HepG2 (cell line): ENCODE data around the gene IQGAP2. TPM values are rescaled to one million over a fixed set of nuclear protein-coding genes. Genes with fewer than 3 reads are reported as not detected.

Source experiments
- FOXP1 ChIP-seq, 2 experiments: fragments of 450-650 bp in 1 of 2; IDR thresholded peaks; 2 replicates each; pipeline ENCODE4 v1.6.1; 2017 to 2018; ENCODE audit warnings: antibody characterized with exemption in 1 of 2
- HMGA1 ChIP-seq: sonication (generic); formaldehyde crosslinking; conservative IDR thresholded peaks from 2 replicates; pipeline ENCODE4 v1.4.0; 2020; ENCODE audit warnings: missing genetic modification reagents
- HNRNPH1 ChIP-seq: fragments of 200-400 bp; formaldehyde crosslinking; optimal IDR thresholded peaks from 2 replicates; pipeline ENCODE3; 2017; ENCODE audit warnings: mild to moderate bottlenecking, low read depth, low read length
- IRF1 ChIP-seq: sonication (generic); formaldehyde crosslinking; IDR thresholded peaks from 2 replicates; pipeline ENCODE4 v1.4.0; 2020; ENCODE audit warnings: low read depth, mild to moderate bottlenecking, missing genetic modification reagents
- MAFK ChIP-seq, 2 experiments: IDR thresholded peaks in 1 of 2; conservative IDR thresholded peaks in 1 of 2; 2 replicates each; pipeline ENCODE4 v1.6.1; 2011; ENCODE audit warnings: improper control_type of control experiment in 2 of 2, low read length in 2 of 2
- NFKBIZ ChIP-seq: IDR thresholded peaks from 2 replicates; pipeline ENCODE4 v1.6.1; 2018; ENCODE audit warnings: missing genetic modification reagents, missing compliant biosample characterization
- PTBP1 ChIP-seq: fragments of 200-400 bp; formaldehyde crosslinking; IDR thresholded peaks from 2 replicates; pipeline ENCODE4 v1.6.1; 2018; ENCODE audit warnings: low read length, low read depth; ENCODE audit not compliant: poor library complexity, severe bottlenecking
- RCOR2 ChIP-seq: IDR thresholded peaks from 2 replicates; pipeline ENCODE4 v1.6.1; 2016; ENCODE audit warnings: missing biosample characterization, missing genetic modification reagents
- SATB2 ChIP-seq: sonication (generic); formaldehyde crosslinking; IDR thresholded peaks from 2 replicates; pipeline ENCODE4 v1.5.0; 2020; ENCODE audit warnings: missing genetic modification reagents
- SOX13 ChIP-seq, 3 experiments: fragments of 450-650 bp in 1 of 3; sonication (generic) in 1 of 3; formaldehyde crosslinking in 1 of 3; IDR thresholded peaks in 2 of 3; conservative IDR thresholded peaks in 1 of 3; 2 replicates each; pipeline versions ENCODE4 v1.5.0 to v1.6.1; 2016 to 2020; ENCODE audit warnings: antibody characterized with exemption in 1 of 3, mild to moderate bottlenecking in 1 of 3, missing compliant biosample characterization in 1 of 3, missing genetic modification reagents in 1 of 3, moderate library complexity in 1 of 3
- SOX5 ChIP-seq: IDR thresholded peaks from 2 replicates; pipeline ENCODE4 v1.6.1; 2016; ENCODE audit warnings: borderline replicate concordance
- SP5 ChIP-seq: IDR thresholded peaks from 2 replicates; pipeline ENCODE4 v1.6.1; 2016; ENCODE audit warnings: low read depth, borderline replicate concordance
- TBX3 ChIP-seq: fragments of 450-650 bp; IDR thresholded peaks from 2 replicates; pipeline ENCODE4 v1.6.1; 2017; ENCODE audit warnings: antibody characterized with exemption, mild to moderate bottlenecking, inconsistent platforms, borderline replicate concordance
- ZFP1 ChIP-seq: IDR thresholded peaks from 2 replicates; pipeline ENCODE4 v1.6.1; 2016
- ZFP36 ChIP-seq: fragments of 150-350 bp; IDR thresholded peaks from 2 replicates; pipeline ENCODE4 v1.6.1; 2018; ENCODE audit warnings: borderline replicate concordance, low read length, low read depth; ENCODE audit not compliant: partially characterized antibody
- ZIK1 ChIP-seq: sonication (generic); formaldehyde crosslinking; IDR thresholded peaks from 2 replicates; pipeline ENCODE4 v1.5.0; 2020; ENCODE audit warnings: mild to moderate bottlenecking, low read depth, missing genetic modification reagents, borderline replicate concordance
- ZNF124 ChIP-seq: sonication (generic); formaldehyde crosslinking; IDR thresholded peaks from 2 replicates; pipeline ENCODE4 v1.4.0; 2020; ENCODE audit warnings: missing genetic modification reagents
- ZNF33B ChIP-seq: sonication (generic); formaldehyde crosslinking; IDR thresholded peaks from 2 replicates; pipeline ENCODE4 v1.5.1; 2020; ENCODE audit warnings: mild to moderate bottlenecking, missing genetic modification reagents
- ZNF567 ChIP-seq: sonication (generic); formaldehyde crosslinking; IDR thresholded peaks from 2 replicates; pipeline ENCODE4 v1.8.1; 2023; ENCODE audit warnings: mild to moderate bottlenecking, missing genetic modification reagents, borderline replicate concordance
- ZNF674 ChIP-seq: sonication (generic); formaldehyde crosslinking; IDR thresholded peaks from 2 replicates; pipeline ENCODE4 v1.5.0; 2020; ENCODE audit warnings: low read depth, mild to moderate bottlenecking, missing genetic modification reagents
- polyA plus RNA-seq, 8 experiments: library from polyadenylated mRNA; depleted of rRNA in 3 of 8; stranded (reverse) in 7 of 8; unstranded in 1 of 8; fragments of >200 nt; fragmentation: Illumina TruSeq in 4 of 8; extraction: Trizol in 4 of 8; gene quantifications; 2 replicates each; pipeline versions ENCODE4 v1.2.1 to v1.2.3, GENCODE V29; 2011 to 2016; ENCODE audit warnings: low read depth in 4 of 8, missing spikeins in 1 of 8, mixed read lengths in 1 of 8; ENCODE audit not compliant: insufficient read depth in 1 of 8
- total RNA-seq, 5 experiments: library from RNA; depleted of rRNA; stranded (reverse); fragments of >200 nt; fragmentation: Illumina TruSeq; extraction: Trizol; gene quantifications; 2 replicates each; pipeline ENCODE4 v1.2.3, GENCODE V29; 2016; ENCODE audit warnings: low read depth in 1 of 5
- TF ChIP-seq, protein P1 (sequence below): IDR thresholded peaks from 2 replicates; pipeline ENCODE4 v1.4.0; 2020; ENCODE audit warnings: mild to moderate bottlenecking, missing genetic modification reagents
- TF ChIP-seq, protein P2 (sequence below): IDR thresholded peaks from 2 replicates; pipeline ENCODE4 v1.6.1; 2016; ENCODE audit warnings: low read depth
- TF ChIP-seq, protein P3 (sequence below), 2 experiments: fragments of 450-650 bp in 1 of 2; sonication (generic) in 1 of 2; formaldehyde crosslinking; IDR thresholded peaks; 2 replicates each; pipeline versions ENCODE4 v1.5.0 to v1.8.0; 2020 to 2022; ENCODE audit warnings: mild to moderate bottlenecking in 1 of 2, missing genetic modification reagents in 1 of 2

The IQGAP2 gene
- total and polyA plus RNA-seq, 2 of the 13 experiments (the other 11 are each of a cell fraction or from before 2014, with no cell fraction given), result 35.2 to 83.3 TPM

DNA sequence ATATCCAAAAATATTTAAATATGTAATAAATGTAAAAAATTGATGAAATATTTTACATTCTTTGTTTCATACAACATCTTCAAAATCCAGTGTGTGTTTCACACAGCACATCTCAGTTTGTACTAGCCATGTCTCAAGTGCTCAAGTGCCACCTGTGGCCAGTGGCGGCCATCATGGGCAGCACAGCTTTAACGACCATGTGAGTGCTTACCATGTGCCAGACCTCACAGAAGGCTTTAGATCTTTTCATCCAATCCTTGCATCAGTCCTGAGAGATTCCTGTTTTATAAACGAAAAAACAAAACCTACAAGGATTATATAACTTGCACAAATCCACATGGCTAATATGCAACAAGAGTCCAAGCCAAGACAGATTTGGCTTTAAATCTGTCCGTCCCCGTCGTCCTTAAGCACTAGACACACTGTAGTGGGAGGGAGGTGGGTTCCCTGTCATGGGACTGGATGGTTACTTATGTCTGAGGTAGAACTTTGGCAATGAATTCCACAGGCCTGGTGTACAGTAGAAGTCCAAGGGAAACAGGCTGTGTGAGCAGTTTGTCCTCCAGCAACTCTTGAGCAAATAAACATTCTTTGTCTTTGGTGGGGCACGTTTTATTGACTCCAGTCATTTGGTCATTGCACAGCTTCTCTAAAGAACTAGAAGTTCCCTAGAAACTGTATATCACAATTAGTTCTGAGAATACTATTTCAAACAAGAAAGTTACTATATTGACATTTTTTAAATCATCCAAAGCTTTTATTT lies 287.8 kb downstream of the IQGAP2 start (continued):
- TF ChIP-seq ZIK1 (CRISPR knock-in tag) (no peak), ZNF567 (no peak), HNRNPH1 (no peak), MAFK (conservative IDR thresholded peaks at IDR 0.05 in 1 of 2, IDR thresholded peaks at IDR 0.05 in 1 of 2; ENCODE audit: low read length in 2 of 2) (no peak), RCOR2 (CRISPR knock-in tag) (no peak), FOXP1 (IDR thresholded peaks at IDR 0.05) (no peak), FOXP1 (CRISPR knock-in tag; IDR thresholded peaks at IDR 0.05) (peak; percentile 34; the same call in 1 of the 2 replicates), ZFP1 (CRISPR knock-in tag) (no peak), SOX5 (peak; percentile 17; the same call in 1 of the 2 replicates), IRF1 (no peak), NFKBIZ (CRISPR knock-in tag) (no peak), HMGA1 (CRISPR knock-in tag) (no peak), SP5 (CRISPR knock-in tag) (no peak), ZNF33B (CRISPR knock-in tag) (no peak), PTBP1 (no peak), ZFP36 (no peak), ZNF124 (no peak), ZNF674 (CRISPR knock-in tag) (no peak), SOX13 (IDR thresholded peaks at IDR 0.05) (no peak), SOX13 (CRISPR knock-in tag; conservative IDR thresholded peaks at IDR 0.05 in 1 of 2, IDR thresholded peaks at IDR 0.05 in 1 of 2) (peak in 1 of 2 experiments; percentile 36; a peak in 1 of 4 replicates), TBX3 (no peak), SATB2 (CRISPR knock-in tag) (no peak)
- TF ChIP-seq, protein P1, sequence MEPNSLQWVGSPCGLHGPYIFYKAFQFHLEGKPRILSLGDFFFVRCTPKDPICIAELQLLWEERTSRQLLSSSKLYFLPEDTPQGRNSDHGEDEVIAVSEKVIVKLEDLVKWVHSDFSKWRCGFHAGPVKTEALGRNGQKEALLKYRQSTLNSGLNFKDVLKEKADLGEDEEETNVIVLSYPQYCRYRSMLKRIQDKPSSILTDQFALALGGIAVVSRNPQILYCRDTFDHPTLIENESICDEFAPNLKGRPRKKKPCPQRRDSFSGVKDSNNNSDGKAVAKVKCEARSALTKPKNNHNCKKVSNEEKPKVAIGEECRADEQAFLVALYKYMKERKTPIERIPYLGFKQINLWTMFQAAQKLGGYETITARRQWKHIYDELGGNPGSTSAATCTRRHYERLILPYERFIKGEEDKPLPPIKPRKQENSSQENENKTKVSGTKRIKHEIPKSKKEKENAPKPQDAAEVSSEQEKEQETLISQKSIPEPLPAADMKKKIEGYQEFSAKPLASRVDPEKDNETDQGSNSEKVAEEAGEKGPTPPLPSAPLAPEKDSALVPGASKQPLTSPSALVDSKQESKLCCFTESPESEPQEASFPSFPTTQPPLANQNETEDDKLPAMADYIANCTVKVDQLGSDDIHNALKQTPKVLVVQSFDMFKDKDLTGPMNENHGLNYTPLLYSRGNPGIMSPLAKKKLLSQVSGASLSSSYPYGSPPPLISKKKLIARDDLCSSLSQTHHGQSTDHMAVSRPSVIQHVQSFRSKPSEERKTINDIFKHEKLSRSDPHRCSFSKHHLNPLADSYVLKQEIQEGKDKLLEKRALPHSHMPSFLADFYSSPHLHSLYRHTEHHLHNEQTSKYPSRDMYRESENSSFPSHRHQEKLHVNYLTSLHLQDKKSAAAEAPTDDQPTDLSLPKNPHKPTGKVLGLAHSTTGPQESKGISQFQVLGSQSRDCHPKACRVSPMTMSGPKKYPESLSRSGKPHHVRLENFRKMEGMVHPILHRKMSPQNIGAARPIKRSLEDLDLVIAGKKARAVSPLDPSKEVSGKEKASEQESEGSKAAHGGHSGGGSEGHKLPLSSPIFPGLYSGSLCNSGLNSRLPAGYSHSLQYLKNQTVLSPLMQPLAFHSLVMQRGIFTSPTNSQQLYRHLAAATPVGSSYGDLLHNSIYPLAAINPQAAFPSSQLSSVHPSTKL, result no peak; the same call in 1 of the 2 replicates
- TF ChIP-seq, protein P2, sequence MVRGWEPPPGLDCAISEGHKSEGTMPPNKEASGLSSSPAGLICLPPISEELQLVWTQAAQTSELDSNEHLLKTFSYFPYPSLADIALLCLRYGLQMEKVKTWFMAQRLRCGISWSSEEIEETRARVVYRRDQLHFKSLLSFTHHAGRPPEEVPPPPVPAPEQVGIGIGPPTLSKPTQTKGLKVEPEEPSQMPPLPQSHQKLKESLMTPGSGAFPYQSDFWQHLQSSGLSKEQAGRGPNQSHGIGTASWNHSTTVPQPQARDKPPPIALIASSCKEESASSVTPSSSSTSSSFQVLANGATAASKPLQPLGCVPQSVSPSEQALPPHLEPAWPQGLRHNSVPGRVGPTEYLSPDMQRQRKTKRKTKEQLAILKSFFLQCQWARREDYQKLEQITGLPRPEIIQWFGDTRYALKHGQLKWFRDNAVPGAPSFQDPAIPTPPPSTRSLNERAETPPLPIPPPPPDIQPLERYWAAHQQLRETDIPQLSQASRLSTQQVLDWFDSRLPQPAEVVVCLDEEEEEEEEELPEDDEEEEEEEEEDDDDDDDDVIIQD (CRISPR knock-in tag), result peak; percentile 12; the same call in 1 of the 2 replicates
- TF ChIP-seq, protein P3, sequence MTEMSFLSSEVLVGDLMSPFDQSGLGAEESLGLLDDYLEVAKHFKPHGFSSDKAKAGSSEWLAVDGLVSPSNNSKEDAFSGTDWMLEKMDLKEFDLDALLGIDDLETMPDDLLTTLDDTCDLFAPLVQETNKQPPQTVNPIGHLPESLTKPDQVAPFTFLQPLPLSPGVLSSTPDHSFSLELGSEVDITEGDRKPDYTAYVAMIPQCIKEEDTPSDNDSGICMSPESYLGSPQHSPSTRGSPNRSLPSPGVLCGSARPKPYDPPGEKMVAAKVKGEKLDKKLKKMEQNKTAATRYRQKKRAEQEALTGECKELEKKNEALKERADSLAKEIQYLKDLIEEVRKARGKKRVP (CRISPR knock-in tag; IDR thresholded peaks at IDR 0.05), result no peak
